HG03432 (cell line): ENCODE data around the gene DLGAP3.

Experiments
- ATAC-seq: cut with Tn5 transposase; IDR thresholded peaks from one replicate; pipeline ENCODE4 v1.9.1; 2021; ENCODE audit warnings: mild to moderate bottlenecking, moderate library complexity; ENCODE audit not compliant: unreplicated experiment

The DLGAP3 gene

GRCh38 chr1:34928699-34929496 is 552 bp downstream of the DLGAP3 start:
- no peak for ATAC-seq

- no peak for ATAC-seq
Observed at GRCh38 chr1:34928066-34928696, 1.3 kb downstream of the DLGAP3 start.

- no peak for ATAC-seq
Observed at GRCh38 chr1:34927316-34927715, 2.1 kb downstream of the DLGAP3 start.

GRCh38 chr1:34926894-34927293 is 2.6 kb downstream of the DLGAP3 start:
- ATAC-seq, result no peak

GRCh38 chr1:34926156-34926555 is 3.3 kb downstream of the DLGAP3 start:
- ATAC-seq, result no peak

GRCh38 chr1:34925730-34926129 is 3.7 kb downstream of the DLGAP3 start:
- no peak for ATAC-seq

GRCh38 chr1:34924759-34925555 is 4.5 kb downstream of the DLGAP3 start:
- ATAC-seq, result no peak

- ATAC-seq, result no peak
Observed at GRCh38 chr1:34923490-34923889, 6.0 kb downstream of the DLGAP3 start.

GRCh38 chr1:34918977-34919561 is 10.4 kb downstream of the DLGAP3 start:
- no peak for ATAC-seq

- ATAC-seq, result no peak
Observed at GRCh38 chr1:34918386-34918976, 11.0 kb downstream of the DLGAP3 start.

- no peak for ATAC-seq
Observed at GRCh38 chr1:34917017-34917416, 12.4 kb downstream of the DLGAP3 start.

- ATAC-seq, result no peak
Observed at GRCh38 chr1:34916104-34916503, 13.3 kb downstream of the DLGAP3 start.

GRCh38 chr1:34915521-34915920 is 13.9 kb downstream of the DLGAP3 start:
- ATAC-seq, result no peak

GRCh38 chr1:34914958-34915357 is 14.5 kb downstream of the DLGAP3 start:
- ATAC-seq, result no peak

- ATAC-seq, result no peak
Observed at GRCh38 chr1:34911465-34911864, 18.0 kb downstream of the DLGAP3 start.

GRCh38 chr1:34910425-34910824 is 19.0 kb downstream of the DLGAP3 start:
- no peak for ATAC-seq

GRCh38 chr1:34908369-34908768 is 21.1 kb downstream of the DLGAP3 start:
- ATAC-seq, result no peak

GRCh38 chr1:34907487-34908090 is 21.9 kb downstream of the DLGAP3 start:
- ATAC-seq, result no peak

GRCh38 chr1:34906756-34907155 is 22.7 kb downstream of the DLGAP3 start:
- ATAC-seq, result no peak

GRCh38 chr1:34906222-34906621 is 23.2 kb downstream of the DLGAP3 start:
- ATAC-seq, result no peak

GRCh38 chr1:34905098-34905459 is 24.4 kb downstream of the DLGAP3 start:
- ATAC-seq, result no peak
